Measurements from ENCODE around the gene FSCB.
"Not testable (repeated sequence)": the region's sequence is repeated elsewhere in the genome, so short reads cannot be mapped to it uniquely, and the experiment has no call there.

FSCB gene

GRCh38 chr14:44507183-44507582, at the start of gene FSCB:
FSCB (minus strand) TSS chr14:44507283; CDS start chr14:44506987, 296 bp downstream.
- DNase-seq (ENCODE audit: low read depth) = no peak
- TF ChIP-seq, protein P1, sequence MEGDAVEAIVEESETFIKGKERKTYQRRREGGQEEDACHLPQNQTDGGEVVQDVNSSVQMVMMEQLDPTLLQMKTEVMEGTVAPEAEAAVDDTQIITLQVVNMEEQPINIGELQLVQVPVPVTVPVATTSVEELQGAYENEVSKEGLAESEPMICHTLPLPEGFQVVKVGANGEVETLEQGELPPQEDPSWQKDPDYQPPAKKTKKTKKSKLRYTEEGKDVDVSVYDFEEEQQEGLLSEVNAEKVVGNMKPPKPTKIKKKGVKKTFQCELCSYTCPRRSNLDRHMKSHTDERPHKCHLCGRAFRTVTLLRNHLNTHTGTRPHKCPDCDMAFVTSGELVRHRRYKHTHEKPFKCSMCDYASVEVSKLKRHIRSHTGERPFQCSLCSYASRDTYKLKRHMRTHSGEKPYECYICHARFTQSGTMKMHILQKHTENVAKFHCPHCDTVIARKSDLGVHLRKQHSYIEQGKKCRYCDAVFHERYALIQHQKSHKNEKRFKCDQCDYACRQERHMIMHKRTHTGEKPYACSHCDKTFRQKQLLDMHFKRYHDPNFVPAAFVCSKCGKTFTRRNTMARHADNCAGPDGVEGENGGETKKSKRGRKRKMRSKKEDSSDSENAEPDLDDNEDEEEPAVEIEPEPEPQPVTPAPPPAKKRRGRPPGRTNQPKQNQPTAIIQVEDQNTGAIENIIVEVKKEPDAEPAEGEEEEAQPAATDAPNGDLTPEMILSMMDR (conservative IDR thresholded peaks at IDR 0.05; ENCODE audit: low read depth, low read length) = no peak

DNA sequence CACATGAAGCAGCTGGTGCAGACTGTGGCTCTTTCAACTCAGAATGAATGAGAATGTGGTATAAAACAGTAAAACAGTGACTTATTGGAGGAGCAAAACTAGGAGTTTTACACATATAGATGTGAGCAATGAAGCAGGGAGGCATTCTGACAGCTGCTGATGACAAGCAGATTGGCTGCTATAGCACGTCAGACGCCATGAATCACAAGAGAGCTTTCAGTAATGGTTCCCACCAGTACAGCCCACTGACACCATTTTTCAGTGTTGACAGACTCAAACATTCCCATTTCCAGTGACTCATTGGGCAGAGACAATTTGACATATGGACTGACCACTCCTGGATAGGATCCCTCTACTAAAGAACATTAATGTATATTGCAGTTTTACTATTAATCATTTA, 24.6 kb upstream of the FSCB start:
- TF ChIP-seq, protein P1 (conservative IDR thresholded peaks at IDR 0.05; ENCODE audit: low read depth, low read length) = no peak
- H3K4me3 ChIP-seq (ENCODE audit: low read length) = no peak overlapping the region
- no peak for DNase-seq (ENCODE audit: low read depth)

More at GRCh38 chr14:44507183-44507582, at the start of gene FSCB:
- H3K4me3 ChIP-seq (ENCODE audit: low read length) = no peak within 1 kb of the TSS

DNA sequence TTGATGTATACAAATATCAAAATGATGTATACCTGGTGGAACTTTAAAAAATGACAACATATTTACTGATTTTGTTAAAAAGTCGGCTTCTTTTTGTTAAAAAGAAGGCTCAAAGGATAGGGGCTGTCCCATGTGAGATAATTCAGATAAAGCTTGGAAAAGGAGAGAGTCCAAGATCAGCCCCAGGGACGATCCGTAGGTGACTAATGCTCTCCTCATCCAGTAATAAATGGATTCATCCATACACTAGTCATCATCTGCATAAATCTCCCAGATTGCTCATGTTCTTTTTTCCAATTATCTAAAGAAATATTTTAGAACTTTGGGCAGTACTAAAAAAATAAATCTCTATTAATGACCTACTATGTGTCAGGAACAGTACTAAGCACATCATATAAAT, 23.4 kb upstream of the FSCB start:
- no peak for DNase-seq (ENCODE audit: low read depth)
- TF ChIP-seq, protein P1 (conservative IDR thresholded peaks at IDR 0.05; ENCODE audit: low read depth, low read length) = no peak
- no peak overlapping the region for H3K4me3 ChIP-seq (ENCODE audit: low read length)

GRCh38 chr14:44529026-44529425, 21.9 kb upstream of the FSCB start:
- no peak overlapping the region for H3K4me3 ChIP-seq (ENCODE audit: low read length)
- TF ChIP-seq, protein P1 (conservative IDR thresholded peaks at IDR 0.05; ENCODE audit: low read depth, low read length) = no peak
- DNase-seq (ENCODE audit: low read depth) = peak; percentile 62

- DNase-seq (ENCODE audit: low read depth) = no peak
- TF ChIP-seq, protein P1 (conservative IDR thresholded peaks at IDR 0.05; ENCODE audit: low read depth, low read length) = no peak
- H3K4me3 ChIP-seq (ENCODE audit: low read length) = no peak overlapping the region
These were observed 21.1 kb upstream of the FSCB start for GRCh38 chr14:44528180-44528579.

- DNase-seq (ENCODE audit: low read depth) = no peak
- TF ChIP-seq, protein P1 (conservative IDR thresholded peaks at IDR 0.05; ENCODE audit: low read depth, low read length) = no peak
- H3K4me3 ChIP-seq (ENCODE audit: low read length) = no peak overlapping the region
These were observed 18.2 kb upstream of the FSCB start for GRCh38 chr14:44525237-44525636.

DNA sequence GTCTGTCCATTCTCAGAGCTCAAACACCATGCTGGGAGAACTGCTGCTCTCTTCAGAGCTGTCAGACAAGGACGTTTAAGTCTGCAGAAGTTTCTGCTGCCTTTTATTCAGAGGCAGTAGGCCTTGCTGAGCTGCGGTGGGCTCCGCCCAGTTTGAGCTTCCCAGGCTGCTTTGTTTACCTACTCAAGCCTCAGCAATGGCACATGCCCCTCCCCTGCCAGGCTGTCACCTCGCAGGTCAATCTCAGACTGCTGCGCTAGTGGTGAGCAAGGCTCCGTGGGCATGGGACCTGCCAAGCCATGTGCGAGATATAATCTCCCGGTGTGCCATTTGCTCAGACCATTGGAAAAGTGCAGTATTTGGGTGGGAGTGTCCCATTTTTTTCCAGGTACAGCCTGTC, 8.6 kb upstream of the FSCB start:
- DNase-seq (ENCODE audit: low read depth); H3K4me3 ChIP-seq (ENCODE audit: low read length): not testable (repeated sequence)

DNA sequence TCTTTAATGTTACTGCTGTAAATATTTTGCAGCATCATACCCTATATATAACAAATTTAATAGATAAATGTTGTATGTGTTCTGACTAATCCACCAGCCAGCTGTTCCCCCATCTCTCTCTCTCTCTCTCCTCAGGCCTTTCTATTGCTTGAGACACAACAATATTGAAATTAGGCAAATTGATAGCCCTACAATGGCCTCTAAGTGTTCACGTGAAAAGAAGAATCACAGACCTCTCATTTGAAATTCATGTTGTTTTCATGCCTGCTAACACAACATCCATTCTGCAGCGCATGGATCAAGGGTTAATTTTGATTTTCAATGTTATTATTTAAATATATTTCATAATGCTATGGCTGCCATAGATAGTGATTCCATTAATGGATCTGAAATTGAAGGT, 1.8 kb upstream of the FSCB start:
- TF ChIP-seq, protein P1 (conservative IDR thresholded peaks at IDR 0.05; ENCODE audit: low read depth, low read length) = no peak
- H3K4me3 ChIP-seq (ENCODE audit: low read length) = no peak overlapping the region

More for the DNA sequence above, 1.8 kb upstream of the FSCB start:
- DNase-seq (ENCODE audit: low read depth) = no peak
